IMR-90 (cell line): Measurements from ENCODE around the gene ERN1. TPM values are rescaled to one million over a fixed set of nuclear protein-coding genes. Genes with fewer than 3 reads are reported as not detected.

Experiments
- ATAC-seq: fragments of 200-7000 bp; cut with Tn5 transposase; 2 replicates; pipeline ENCODE4 v1.9.1; 2020; ENCODE audit warnings: low read depth, mild to moderate bottlenecking, moderate library complexity
- BruUV-seq: library from RNA; stranded (reverse); fragments of 400-500 nt; replicated peaks from 2 replicates; lab custom pipeline; 2021; lab: Mats Ljungman, UMichigan
- CTCF ChIA-PET: fragments of 300-600 bp; formaldehyde crosslinking; extraction: SDS; loops from one replicate; lab custom pipeline; 2021; ENCODE audit warnings: antibody characterized with exemption; lab: Yijun Ruan, JAX
- POLR2A ChIA-PET: fragments of 300-600 bp; sonication (Branson Sonifier 250); formaldehyde crosslinking; loops from one replicate; lab custom pipeline; 2022; ENCODE audit warnings: antibody characterized with exemption; ENCODE audit not compliant: unreplicated experiment; lab: Charles Lee
- DNase-seq: peaks from one replicate; pipeline ENCODE4 v3.0.0; 2013
- H2AFZ ChIP-seq: replicated peaks from 2 replicates; pipeline ENCODE3; 2013; ENCODE audit warnings: low read length, mild to moderate bottlenecking; ENCODE audit not compliant: poor library complexity
- H2AK5ac ChIP-seq: 2 replicates; pipeline ENCODE4 v1.6.1; 2013; ENCODE audit warnings: low read depth, low read length, inconsistent platforms
- H2AK9ac ChIP-seq: replicated peaks from 2 replicates; pipeline ENCODE3; 2013; ENCODE audit warnings: mild to moderate bottlenecking, low read depth, low read length, moderate library complexity; ENCODE audit not compliant: poor library complexity
- H2BK120ac ChIP-seq: 2 replicates; pipeline ENCODE4 v1.6.1; 2013; ENCODE audit warnings: low read depth, low read length, inconsistent platforms
- H2BK15ac ChIP-seq: 3 replicates; pipeline ENCODE4 v1.6.1; 2013; ENCODE audit warnings: low read depth, low read length, inconsistent platforms
- H2BK20ac ChIP-seq: 2 replicates; pipeline ENCODE4 v1.6.1; 2013; ENCODE audit warnings: low read depth, mild to moderate bottlenecking, inconsistent platforms, low read length, moderate library complexity
- H2BK5ac ChIP-seq: 2 replicates; pipeline ENCODE4 v1.6.1; 2013; ENCODE audit warnings: mild to moderate bottlenecking, low read depth, low read length, inconsistent platforms; ENCODE audit not compliant: poor library complexity, severe bottlenecking
- H3K14ac ChIP-seq: replicated peaks from 2 replicates; pipeline ENCODE4 v1.6.1; 2013; ENCODE audit warnings: low read depth, low read length, inconsistent platforms
- H3K18ac ChIP-seq: 2 replicates; pipeline ENCODE4 v1.6.1; 2013; ENCODE audit warnings: low read depth, low read length, control low read depth
- H3K23ac ChIP-seq: 2 replicates; pipeline ENCODE4 v1.6.1; 2013; ENCODE audit warnings: low read depth, low read length, inconsistent platforms
- H3K27ac ChIP-seq: 2 replicates; pipeline ENCODE4 v1.5.1; 2013; ENCODE audit warnings: mild to moderate bottlenecking, control low read depth, low read length; ENCODE audit not compliant: insufficient read depth
- H3K27me3 ChIP-seq: 2 replicates; pipeline ENCODE4 v1.6.1; 2013; ENCODE audit warnings: low read length; ENCODE audit not compliant: control insufficient read depth, insufficient read depth
- H3K36me3 ChIP-seq: 2 replicates; pipeline ENCODE4 v1.6.1; 2013; ENCODE audit warnings: low read length, mixed read lengths; ENCODE audit not compliant: control insufficient read depth, insufficient read depth
- H3K4ac ChIP-seq: 2 replicates; pipeline ENCODE4 v1.6.1; 2013; ENCODE audit warnings: low read depth, low read length, inconsistent platforms
- H3K4me1 ChIP-seq: 2 replicates; pipeline ENCODE4 v1.6.1; 2013; ENCODE audit warnings: low read length, mixed read lengths; ENCODE audit not compliant: control insufficient read depth, insufficient read depth
- H3K4me2 ChIP-seq: 2 replicates; pipeline ENCODE4 v1.6.1; 2013; ENCODE audit warnings: low read depth, mild to moderate bottlenecking, control low read depth, low read length, moderate library complexity
- H3K4me3 ChIP-seq: 2 replicates; pipeline ENCODE4 v1.5.1; 2013; ENCODE audit warnings: low read depth, mild to moderate bottlenecking, control low read depth, low read length, moderate library complexity; ENCODE audit not compliant: insufficient read depth
- H3K56ac ChIP-seq: 2 replicates; pipeline ENCODE4 v1.6.1; 2013; ENCODE audit warnings: low read length, inconsistent platforms; ENCODE audit not compliant: insufficient read depth; ENCODE audit errors: extremely low read depth
- H3K79me1 ChIP-seq, 2 experiments: 2 replicates each; pipeline ENCODE4 v1.6.1; 2013; ENCODE audit warnings: low read length in 2 of 2, inconsistent platforms in 1 of 2, low read depth in 1 of 2
- H3K9ac ChIP-seq: 2 replicates; pipeline ENCODE4 v1.6.1; 2013; ENCODE audit warnings: low read depth, low read length, control low read depth
- H3K9me1 ChIP-seq: 2 replicates; pipeline ENCODE4 v1.6.1; 2013; ENCODE audit warnings: low read length, inconsistent platforms; ENCODE audit not compliant: insufficient read depth
- H3K9me3 ChIP-seq: 2 replicates; pipeline ENCODE4 v1.6.1; 2013; ENCODE audit warnings: low read length; ENCODE audit not compliant: control insufficient read depth, insufficient read depth
- H4K20me1 ChIP-seq: 2 replicates; pipeline ENCODE4 v1.6.1; 2013; ENCODE audit warnings: low read length, inconsistent platforms; ENCODE audit not compliant: insufficient read depth
- H4K5ac ChIP-seq: 2 replicates; pipeline ENCODE4 v1.6.1; 2013; ENCODE audit warnings: mild to moderate bottlenecking, low read depth, low read length, control low read depth
- H4K8ac ChIP-seq, 2 experiments: 2 replicates each; pipeline ENCODE4 v1.6.1; 2013; ENCODE audit warnings: low read depth in 2 of 2, low read length in 2 of 2, control low read depth in 1 of 2, inconsistent platforms in 1 of 2
- H4K91ac ChIP-seq: 2 replicates; pipeline ENCODE4 v1.6.1; 2013; ENCODE audit warnings: low read depth, low read length, inconsistent platforms; ENCODE audit not compliant: insufficient read depth
- MAZ ChIP-seq: IDR thresholded peaks from 2 replicates; pipeline ENCODE4 v1.6.1; 2012; ENCODE audit warnings: low read depth, mild to moderate bottlenecking, low read length, improper control_type of control experiment, moderate library complexity, borderline replicate concordance
- WGBS, 2 experiments: methylation state at CpG; one replicate each; pipeline versions ENCODE4 v1.1.5 to v1.1.7; 2013; ENCODE audit warnings: missing lambda C conversion rate in 2 of 2; ENCODE audit not compliant: insufficient read length in 1 of 2; ENCODE audit errors: extremely low coverage in 2 of 2; 5-methylcytosine and 5-hydroxymethylcytosine counted together
- dilution Hi-C: fragments of 300-500 bp; cut with HindIII; formaldehyde crosslinking; loops from one replicate; pipeline ENCODE4 v1.14.3; 2018; ENCODE audit warnings: low sequenced_read_pairs; ENCODE audit not compliant: unreplicated experiment
- in situ Hi-C: fragments of 300-500 bp; cut with MboI; formaldehyde crosslinking; loops from 3 replicates; pipeline ENCODE4 v1.14.3; 2019; ENCODE audit warnings: low sequenced_read_pairs, inconsistent platforms, mixed read lengths
- intact Hi-C: fragments of 100-400 bp; cut with micrococcal nuclease; formaldehyde crosslinking; loops from 2 replicates; pipeline ENCODE4 v1.10.0; 2022
- polyA plus RNA-seq, 3 experiments: library from polyadenylated mRNA; depleted of rRNA; stranded (reverse); fragments of >200 nt; gene quantifications; 2 replicates each; pipeline ENCODE4 v1.2.3, GENCODE V29; 2012; ENCODE audit warnings: low replicate concordance in 1 of 3
- total RNA-seq: library from RNA; depleted of rRNA; stranded (reverse); fragments of >200 nt; gene quantifications from 2 replicates; pipeline ENCODE4 v1.2.3, GENCODE V29; 2012

Gene ERN1
- total and polyA plus RNA-seq, 2 of the 4 experiments (the other 2 are of a cell fraction): 2.7 to 4.1 TPM

GRCh38 chr17:64155751-64156544 lies 26.0 kb upstream of the ERN1 start:
- H3K27me3 ChIP-seq: no peaks in the 10 kb centered on the region
- 90% methylated on average over 2 of the region's 11 CpGs; no CpG with 5 or more reads in 1 of the 2 experiments for WGBS, 2 experiments
- peak overlapping the region; percentile 40; the same call in 1 of the 2 replicates for H4K5ac ChIP-seq
- H3K27ac ChIP-seq: no peak overlapping the region
- TF ChIP-seq MAZ: no peak
- no peak overlapping the region for H3K4me3 ChIP-seq
- no peak overlapping the region for H2BK120ac ChIP-seq
- H4K91ac ChIP-seq: no peak overlapping the region
- peak overlapping the region in 1 of 2 experiments; percentile 62; a peak in 2 of 4 replicates for H4K8ac ChIP-seq
- no peak overlapping the region; the same call in 1 of the 2 replicates for H3K14ac ChIP-seq
- no peak overlapping the region for H2BK15ac ChIP-seq
- in situ Hi-C loops: no loop called here
- H4K20me1 ChIP-seq: no peaks in the 10 kb centered on the region
- no peak overlapping the region; the same call in 1 of the 2 replicates for H2AK5ac ChIP-seq
- no TSS peak for BruUV-seq
- ATAC-seq: peak; percentile 79
- POLR2A ChIA-PET: no interaction called here
- CTCF ChIA-PET: no interaction called here
- H3K4ac ChIP-seq: 0 out of 2 replicates have a peak overlapping the region, but pooled peaks have one; percentile 6
- H3K79me1 ChIP-seq: no peaks in the 10 kb centered on the region
- intact Hi-C loops: no loop called here
- H3K9me3 ChIP-seq: no peaks in the 10 kb centered on the region
- no peak overlapping the region for H3K4me2 ChIP-seq
- 0 out of 2 replicates have a peak overlapping the region, but pooled peaks have one; percentile 1 for H3K9ac ChIP-seq
- peak overlapping the region; percentile 5; the same call in 1 of the 2 replicates for H3K18ac ChIP-seq
- peaks cover 5% of the 10 kb centered on the region; the same call in 1 of the 2 replicates for H3K9me1 ChIP-seq
- 0 out of 2 replicates have a peak, but pooled peaks cover 5% of the 10 kb centered on the region for H3K36me3 ChIP-seq
- H2BK20ac ChIP-seq: no peak overlapping the region
- H3K23ac ChIP-seq: 0 out of 2 replicates have a peak overlapping the region, but pooled peaks have one; percentile 37
- no peak overlapping the region for H2BK5ac ChIP-seq
- peak overlapping the region; percentile 9 for H2AFZ ChIP-seq
- peak; percentile 61 for DNase-seq
- H2AK9ac ChIP-seq: no peak overlapping the region
- H3K56ac ChIP-seq: no peak overlapping the region
- H3K4me1 ChIP-seq: peaks cover 15% of the 10 kb centered on the region
- dilution Hi-C loops: no loop called here
